HG03520 (cell line): ENCODE data around the gene GRM5.
A peak's percentile ranks its signal among the peaks of the same experiment; 100 is the strongest.
"Not testable (repeated sequence)": the region's sequence is repeated elsewhere in the genome, so short reads cannot be mapped to it uniquely, and the experiment has no call there.

Experiments used
- ATAC-seq: cut with Tn5 transposase; IDR thresholded peaks from one replicate; pipeline ENCODE4 v1.9.1; 2021; ENCODE audit warnings: mild to moderate bottlenecking, moderate library complexity; ENCODE audit not compliant: unreplicated experiment

GRM5 gene

DNA sequence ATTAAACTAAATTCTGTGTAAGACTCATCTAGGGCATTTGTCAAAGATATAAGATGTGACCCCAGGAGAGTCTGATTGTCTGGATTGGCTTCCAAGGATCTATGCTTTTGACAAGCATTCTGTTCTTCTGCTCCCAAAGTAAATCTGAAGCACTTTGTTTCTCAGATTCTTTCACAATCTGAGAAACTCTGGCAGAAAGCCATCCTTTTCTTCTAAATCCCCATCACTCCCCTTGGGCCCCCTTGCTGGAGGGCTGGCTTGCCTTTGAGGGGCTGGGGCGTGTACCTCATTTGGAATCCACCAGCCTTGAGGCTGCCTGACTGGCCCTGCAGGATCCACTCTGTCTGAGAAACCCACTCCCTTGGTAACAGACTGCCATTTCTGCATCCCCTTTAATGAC is 554.8 kb downstream of the GRM5 start:
- no peak for ATAC-seq

DNA sequence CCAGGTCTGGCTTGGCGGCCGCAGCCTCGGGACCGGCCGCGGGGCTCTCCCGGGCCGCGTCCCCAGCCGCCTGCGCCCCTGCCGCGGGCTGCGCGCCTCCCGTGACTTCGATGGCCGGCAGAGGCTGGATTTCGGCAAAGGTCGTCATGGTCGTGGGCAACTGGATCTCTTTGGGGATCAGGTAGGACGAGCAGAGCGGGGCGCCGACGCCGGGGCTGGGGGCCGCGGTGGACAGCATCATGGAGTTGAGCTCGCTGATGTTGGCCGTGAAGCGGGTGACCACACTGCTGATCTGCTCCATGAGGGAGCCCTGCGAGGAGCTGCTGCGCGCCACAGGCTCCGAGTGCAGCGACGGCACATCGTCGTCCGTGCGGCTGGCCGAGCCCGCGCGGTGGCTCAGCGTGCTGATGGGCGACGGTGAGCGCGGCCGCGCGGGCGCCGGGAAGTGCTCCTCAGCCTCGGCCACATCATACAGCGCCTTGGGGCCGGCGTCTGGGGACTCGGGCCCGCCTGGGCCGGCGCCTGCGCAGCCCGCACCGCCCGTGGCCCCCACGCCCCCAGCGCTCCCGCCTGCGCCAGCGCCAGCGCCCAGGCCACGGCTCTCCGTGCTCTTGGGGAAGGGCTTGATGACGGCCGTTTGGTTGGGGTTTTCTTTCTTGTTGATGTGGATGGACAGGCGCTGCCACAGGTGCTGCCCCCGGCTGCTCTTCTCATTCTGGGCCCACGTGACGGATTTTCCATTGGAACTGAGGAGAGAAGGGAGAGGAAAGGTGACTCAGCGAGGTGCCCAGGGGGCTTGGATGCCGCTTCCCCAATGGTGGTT is 556.8 kb downstream of the GRM5 start:
- no peak for ATAC-seq

DNA sequence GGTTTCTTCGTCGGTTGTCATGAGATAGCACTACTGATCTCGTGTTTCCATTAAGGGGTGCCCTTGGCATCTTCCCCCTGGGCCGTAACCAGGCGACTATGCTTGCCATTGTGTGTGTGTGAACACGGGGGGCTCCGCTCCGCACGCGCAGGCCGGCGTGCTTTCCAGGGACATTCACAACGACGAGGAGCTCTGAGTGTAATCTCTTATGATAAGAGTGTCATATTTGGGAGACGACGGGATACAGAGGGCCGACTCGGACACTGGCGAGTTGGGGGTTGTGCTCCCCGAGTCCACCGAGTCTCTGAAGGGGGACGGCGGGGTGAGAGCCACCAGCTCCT is 557.4 kb downstream of the GRM5 start:
- no peak for ATAC-seq

DNA sequence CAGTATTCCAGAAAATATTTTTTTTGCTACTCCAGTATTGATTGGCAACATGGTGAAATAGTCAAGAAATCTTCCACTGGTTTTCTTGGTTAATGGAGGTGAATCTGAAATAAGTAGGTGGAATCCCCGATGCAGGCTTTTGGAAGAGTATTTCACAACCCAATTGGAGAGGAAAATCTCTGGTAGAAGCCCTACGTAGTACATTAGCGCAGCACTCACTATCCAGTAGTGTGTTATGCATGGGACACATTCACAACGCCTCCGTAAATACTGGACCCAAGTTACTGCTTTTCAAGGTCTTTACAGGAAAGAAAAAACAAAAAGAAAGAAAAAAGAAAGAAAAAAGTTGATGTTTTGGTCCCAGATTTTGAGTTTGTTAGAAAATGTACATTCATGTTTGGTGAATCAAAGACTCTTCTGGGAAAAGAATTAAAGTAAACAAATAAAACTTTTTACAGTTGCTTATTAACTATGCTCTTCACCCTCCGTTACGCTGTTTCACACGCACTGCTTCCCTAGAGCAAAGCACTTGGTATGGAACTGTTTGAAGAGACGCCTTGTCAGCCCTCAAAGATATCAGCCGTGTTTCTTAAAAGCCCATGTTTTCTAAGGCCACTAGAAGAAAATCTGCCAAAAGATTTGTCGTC is 557.9 kb downstream of the GRM5 start:
- ATAC-seq, result no peak

DNA sequence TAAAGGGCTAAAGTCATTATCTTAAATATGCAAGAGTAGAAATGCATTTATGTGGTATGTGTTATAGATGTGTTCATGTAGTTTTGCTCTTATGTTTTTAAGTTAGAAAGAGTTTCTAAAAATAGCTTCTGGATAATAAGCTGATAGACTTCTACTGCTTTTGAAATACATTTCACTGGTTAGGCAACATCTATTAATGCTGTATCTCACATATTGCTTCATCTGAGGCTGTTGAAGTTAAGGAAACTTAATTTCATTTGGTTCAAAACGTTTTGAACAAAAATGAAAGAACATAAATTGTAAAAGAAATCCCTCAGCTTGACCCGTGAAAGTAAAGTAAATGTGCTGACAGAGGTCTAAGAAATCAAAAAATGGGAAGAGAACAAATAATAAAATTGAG is 564.2 kb downstream of the GRM5 start:
- ATAC-seq, result no peak

DNA sequence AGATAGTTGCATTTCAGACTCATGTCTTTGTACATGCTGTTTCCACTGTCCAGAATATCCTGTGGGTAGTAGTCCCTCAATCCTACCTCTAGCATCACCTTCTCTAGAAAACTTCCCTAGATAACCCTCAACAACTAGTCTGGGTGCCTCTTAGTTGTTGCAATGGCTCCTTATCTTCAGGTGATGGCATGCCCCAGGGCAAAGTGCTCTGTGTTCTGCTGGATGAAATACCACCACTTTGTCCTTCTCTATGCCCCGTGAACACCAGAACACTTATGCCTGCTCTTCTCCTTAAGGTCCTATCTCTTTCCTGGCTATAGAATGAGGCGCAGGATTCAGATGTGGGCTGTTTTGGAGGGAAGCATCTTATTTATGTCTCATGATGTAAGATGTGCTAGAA is 569.9 kb downstream of the GRM5 start:
- no peak for ATAC-seq

DNA sequence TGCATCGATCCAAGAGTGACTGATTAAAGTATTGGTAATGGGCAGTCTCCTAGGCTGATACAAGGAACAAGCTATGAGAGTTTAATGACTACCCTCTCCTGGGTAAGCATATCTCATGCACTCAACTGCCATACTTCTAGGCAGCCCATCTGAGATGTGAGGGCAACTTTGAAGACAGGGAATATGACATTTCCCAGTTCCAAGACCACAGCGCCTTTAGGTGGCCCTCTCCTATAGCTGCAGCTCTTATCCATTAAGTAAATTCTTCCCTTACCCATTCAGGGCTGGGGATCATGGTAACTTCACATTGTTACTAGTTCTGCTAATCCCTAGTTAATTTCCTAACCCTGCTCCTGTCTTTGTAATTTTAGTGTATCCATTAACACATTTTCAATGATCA is 570.9 kb downstream of the GRM5 start:
- no peak for ATAC-seq

DNA sequence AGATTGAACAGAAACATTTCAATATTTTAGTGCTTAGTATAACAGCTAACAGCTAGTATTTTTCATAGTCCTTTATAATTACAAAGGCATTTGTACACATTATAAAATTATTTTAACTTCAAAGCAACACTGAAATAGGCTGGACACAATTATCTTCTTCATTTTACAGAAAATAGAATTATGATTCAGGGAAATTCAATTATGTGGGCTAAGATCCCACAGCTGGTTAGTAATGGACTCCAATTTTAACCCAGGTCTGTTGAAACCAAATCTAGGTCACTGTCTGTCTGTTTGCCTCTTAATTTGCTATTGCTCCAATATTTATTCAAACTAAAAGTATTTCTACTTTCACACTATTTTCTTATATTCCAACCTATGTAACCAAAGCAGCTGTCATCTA is 574.1 kb downstream of the GRM5 start:
- ATAC-seq, result no peak

DNA sequence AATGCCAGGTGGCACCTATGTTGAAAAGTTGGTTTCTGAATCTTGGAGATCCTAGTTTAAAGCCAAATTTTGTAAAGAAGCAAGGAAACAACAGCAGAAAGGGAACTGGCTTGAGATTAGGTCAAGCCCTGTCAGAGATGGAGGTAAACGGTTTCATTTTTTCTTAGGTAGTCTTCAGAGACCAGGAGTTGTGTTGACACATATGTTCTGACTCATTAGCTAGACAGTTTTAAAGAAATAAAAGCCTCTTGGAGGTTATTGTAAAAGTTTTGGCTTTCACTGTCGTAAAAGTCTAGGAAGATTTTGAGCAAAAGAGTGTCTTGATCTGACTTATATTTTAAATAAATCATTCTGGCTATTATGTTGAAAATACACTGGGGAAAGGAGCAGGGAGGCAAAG is 576.8 kb downstream of the GRM5 start:
- ATAC-seq, result no peak

DNA sequence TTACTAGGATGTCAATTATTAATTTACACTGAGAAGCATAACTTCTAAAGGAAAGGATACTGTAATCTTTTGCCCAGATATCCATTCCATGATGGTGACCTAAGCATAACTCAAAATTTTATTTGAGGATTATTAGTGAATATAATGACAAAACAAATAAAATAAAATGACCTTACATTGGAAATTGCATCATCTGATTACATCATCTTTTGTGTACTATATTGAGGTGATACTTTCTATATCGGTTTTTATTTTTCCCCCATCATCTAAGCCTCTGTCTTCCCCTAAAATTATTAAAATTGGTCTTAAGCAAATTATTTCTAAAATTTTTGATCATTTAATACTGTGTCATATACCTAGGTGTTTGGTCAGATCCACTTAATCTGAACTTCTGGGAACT is 578.1 kb downstream of the GRM5 start:
- no peak for ATAC-seq

DNA sequence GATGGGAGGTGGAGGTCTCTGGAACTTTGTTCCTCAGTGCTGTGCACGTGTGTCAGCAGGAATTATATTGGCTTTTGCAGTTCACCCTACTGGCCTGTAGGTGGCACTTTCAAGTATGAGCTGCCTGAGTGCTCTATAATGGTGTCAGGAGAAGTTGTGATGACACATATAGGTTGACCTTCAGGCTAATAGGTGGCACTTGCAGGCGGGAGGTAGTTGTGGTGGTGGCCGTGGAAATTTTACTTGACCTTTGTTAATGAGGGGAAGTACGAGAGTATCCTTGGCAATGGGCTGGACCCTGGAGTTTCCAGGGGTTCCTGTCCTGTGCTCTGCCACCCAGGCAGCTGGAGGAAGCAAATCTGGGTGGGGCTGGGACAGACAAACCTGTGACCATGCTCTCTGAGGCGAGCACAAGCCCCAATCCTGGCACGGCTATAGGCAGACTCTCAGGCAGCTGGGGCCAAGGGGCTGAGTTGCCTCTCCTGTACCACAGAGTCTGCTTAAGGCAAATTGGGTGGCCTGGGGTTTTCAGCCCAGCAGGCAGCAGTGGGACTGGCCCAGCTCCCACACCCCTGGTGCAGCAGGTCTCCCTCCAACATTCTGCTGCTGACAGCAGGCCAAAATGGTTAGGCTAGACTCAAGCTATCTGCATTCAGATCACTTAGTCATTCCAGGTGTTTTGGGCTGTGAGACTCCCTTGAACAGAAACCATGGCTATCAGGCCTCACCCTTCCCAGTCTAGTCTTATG is 580.7 kb downstream of the GRM5 start:
- ATAC-seq, result peak; percentile 89

DNA sequence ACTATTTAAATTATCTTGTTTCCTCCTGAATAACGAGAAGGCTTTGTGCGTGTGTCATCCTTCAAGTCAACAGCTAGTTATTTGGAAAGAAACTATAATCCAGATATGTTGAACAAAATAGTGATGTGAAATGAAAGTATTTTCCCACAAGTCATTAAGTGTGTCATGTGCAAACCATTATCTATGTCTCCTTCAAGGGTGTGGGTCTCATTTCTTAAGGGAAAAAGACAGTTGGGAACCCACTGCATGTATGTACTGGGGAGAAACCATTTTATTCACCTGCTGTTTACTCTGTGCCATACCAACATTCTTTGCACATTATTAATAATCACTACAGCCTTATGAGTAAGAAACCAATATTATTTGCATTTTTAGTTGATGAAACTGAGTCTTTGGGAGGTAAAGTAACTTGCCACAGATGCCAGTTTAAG is 582.9 kb downstream of the GRM5 start:
- ATAC-seq, result no peak

DNA sequence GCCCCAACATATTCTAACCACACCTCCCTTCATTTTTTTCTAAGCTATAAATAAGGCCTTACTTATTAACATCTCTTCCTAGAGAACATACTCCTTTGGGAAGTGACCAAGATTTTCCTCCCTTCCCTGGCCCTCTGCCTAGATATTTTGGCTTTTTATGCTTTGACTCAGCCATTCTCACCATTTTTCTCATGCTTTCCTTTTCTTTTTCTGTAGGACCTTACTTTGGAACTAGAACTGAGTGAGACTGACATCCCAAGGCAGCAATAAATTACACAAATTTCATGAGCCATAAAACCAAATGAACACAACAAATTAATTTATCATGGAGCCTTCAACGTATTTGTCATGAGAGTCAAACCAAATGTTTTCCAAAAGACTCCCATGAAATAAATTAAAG is 585.6 kb downstream of the GRM5 start:
- ATAC-seq, result no peak

DNA sequence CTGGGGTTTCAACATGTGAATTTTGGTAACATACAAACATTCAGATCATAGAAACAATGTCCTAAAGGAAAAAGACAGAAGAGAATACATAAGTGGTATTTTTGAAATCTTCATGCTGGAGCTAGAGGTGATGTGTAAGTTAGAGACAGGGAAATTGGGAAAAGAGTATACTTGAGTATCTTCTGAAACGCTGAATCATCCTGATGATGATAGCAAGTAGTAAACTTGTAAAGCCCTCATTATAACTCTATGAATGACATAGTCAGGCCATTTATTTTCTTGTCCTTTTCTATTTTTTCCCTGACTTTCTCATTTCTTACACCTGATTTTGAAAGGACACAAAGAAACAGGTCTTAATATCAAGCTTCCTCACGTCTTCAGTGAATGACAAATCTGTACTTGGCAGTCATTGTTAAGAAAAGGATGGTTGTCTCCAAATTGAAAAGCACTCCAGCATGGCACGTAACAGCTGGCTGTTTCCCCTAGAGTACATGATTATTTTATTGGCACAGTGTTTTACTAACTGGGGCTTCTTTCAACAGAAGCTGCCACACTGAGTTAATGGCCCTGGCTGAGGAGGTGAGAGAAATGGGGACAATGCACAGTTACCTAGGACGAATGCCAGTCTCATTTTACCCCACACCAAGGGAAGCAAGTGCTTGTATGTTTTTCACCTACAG is 587.5 kb downstream of the GRM5 start:
- ATAC-seq, result no peak

DNA sequence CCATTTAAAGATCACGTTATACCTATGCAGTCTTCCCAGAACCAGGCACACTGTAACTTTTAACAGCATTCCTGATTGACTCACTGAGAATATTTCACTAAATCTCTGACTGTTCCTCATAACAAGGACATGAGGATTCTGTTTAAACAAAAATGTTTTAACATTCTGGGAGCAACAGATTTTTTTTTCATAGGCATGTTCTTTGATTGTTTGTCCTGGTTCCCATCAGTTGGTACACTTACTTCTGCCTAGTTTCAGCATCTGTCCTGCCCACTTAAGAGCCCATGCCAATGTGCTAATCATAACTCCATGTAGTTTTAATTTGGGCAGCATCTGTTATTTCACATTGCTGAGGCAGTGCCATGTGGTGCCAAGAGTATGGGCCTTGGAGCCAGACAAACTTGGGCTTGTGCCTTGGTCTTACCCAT is 589.8 kb downstream of the GRM5 start:
- ATAC-seq, result no peak

DNA sequence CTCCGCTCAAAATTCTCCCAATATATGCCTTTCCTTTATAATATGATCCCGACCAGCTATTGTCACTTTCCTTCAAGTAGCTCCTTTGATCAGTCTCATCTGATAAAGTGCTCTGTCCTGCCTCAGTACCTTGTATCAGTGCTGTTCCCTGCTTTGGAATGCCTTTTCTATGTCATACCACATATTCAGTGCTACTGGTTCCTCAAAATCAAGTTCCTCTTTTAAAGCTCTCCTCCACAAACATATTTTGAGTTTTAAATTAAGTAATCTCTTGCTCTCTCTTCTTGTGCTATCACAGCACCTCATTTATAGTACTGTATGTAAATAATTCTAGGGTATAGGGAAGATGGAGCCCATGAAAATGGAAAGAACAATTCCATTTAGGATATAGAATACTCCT is 591.1 kb downstream of the GRM5 start:
- no peak for ATAC-seq

DNA sequence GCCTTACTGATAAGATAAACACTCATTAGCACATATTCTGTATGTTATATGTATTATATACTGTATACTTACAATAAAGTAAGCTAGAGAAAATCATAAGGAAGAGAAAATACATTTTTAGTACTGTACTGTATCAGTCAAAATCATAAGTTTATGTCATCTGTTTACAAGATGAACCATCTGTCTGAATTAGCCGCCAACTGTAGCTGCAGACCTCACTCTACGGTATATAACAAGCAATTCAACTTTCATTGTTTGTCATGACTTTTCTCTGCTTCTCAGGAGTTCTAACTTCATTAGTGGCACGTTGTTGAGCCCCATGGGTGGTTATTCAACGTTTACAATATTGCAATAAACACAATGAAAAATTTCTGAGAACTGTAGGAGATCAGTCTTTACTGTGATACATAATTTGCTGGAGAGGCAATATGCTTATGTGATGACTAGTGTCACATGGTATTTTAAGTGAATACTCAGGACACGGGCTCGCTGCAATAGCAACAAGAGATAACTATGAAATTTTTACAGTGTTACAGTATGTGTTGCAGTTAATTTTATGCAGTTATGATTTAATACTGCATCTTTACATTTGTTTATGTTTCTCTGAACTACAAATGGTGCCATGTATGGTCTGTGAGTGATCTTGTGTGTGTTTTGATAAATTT is 596.1 kb downstream of the GRM5 start:
- ATAC-seq, result no peak

DNA sequence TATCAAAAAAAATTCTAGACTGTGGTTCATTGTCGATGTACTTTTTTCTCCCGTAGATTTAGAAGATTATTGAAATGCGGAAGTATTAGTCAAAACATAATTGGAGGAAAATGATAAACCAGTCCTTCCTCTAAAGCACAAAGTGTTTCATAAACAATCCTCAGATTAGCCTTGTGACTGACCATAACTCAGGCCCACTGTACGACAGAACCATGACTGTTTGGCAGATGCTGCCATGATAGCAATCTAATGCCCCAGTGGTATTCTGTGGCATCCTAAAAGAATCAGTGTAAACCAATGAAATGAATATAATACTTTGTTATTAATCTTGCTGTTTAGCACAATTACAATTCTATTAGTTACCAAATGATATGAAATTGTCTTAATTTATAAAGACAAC is 601.3 kb downstream of the GRM5 start:
- no peak for ATAC-seq

DNA sequence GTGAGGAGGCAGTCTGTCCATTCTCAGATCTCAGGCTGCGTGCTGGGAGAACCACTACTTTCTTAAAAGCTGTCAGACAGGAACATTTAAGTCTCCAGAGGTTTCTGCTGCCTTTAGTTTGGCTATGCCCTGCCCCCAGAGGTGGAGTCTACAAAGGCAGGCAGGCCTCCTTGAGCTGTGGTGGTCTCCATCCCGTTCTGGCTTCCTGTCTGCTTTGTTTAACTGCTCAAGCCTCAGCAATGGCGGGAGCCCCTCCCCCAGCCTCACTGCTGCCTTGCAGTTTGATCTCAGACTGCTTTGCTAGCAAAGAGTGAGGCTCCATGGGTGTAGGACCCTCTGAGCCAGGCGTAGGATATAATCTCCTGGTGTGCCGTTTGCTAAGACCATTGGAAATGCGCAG is 602.5 kb downstream of the GRM5 start:
- not testable (repeated sequence) for ATAC-seq

DNA sequence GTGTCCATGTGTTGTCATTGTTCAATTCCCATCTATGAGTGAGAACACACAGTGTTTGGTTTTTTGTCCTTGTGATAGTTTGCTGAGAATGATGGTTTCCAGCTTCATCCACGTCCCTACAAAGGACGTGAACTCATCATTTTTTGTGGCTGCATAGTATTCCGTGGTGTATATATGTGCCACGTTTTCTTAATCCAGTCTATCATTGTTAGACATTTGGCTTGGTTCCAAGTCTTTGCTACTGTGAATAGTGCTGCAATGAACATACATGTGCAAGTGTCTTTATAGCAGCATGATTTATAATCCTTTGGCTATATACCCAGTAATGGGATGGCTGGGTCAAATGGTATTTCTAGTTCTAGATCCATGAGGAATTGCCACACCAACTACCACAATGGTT is 607.7 kb downstream of the GRM5 start:
- ATAC-seq, result not testable (repeated sequence)

DNA sequence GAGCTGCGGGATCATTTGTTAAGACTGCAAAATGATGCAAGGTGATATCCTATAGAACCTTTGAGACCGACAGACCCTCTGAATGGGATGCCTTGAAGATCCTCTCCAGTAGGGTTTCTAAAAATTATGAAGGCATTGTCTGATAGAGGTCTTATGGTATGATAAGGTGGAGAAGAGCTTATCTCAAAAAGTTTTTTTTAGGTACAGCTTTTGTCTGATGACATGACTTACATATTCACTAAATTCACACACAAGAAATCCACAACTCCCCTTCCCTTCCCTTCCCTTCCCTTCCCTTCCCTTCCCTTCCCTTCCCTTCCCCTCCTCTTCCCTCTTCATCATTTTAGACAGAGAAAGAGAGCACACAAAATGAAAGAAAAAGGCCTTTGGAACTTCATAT is 609.8 kb downstream of the GRM5 start:
- ATAC-seq, result no peak
